Prostate gland (tissue), 2 donors: ENCODE results near the gene CPNE4. TPM values are rescaled to one million over a fixed set of nuclear protein-coding genes. Genes with fewer than 3 reads are reported as not detected.
A peak's percentile ranks its signal among the peaks of the same experiment; 100 is the strongest.

Experiments
- DNase-seq: peaks from one replicate; pipeline ENCODE4 v3.0.0-alpha.2; 2019; ENCODE audit warnings: low spot score
- H3K27ac ChIP-seq, 2 donors: fragments of 200-600 bp; sonication (generic); 2 replicates each; pipeline ENCODE4 v1.5.1; 2017 to 2019
- H3K27me3 ChIP-seq: fragments of 200-600 bp; sonication (generic); replicated peaks from 2 replicates; pipeline ENCODE4 v1.5.1; 2019; ENCODE audit not compliant: insufficient read depth
- H3K36me3 ChIP-seq, 2 donors: fragments of 200-600 bp; sonication (generic); 1 replicate in 1 of 2; 2 replicates in 1 of 2; pipeline versions ENCODE4 v1.5.1 to v1.8.1; 2017 to 2019
- H3K4me1 ChIP-seq: fragments of 200-600 bp; sonication (generic); replicated peaks from 2 replicates; pipeline ENCODE4 v1.5.1; 2019
- H3K4me3 ChIP-seq, 2 donors: fragments of 200-600 bp; sonication (generic); 2 replicates each; pipeline ENCODE4 v1.5.1; 2017 to 2019
- H3K9me3 ChIP-seq: fragments of 200-600 bp; sonication (generic); 2 replicates; pipeline ENCODE4 v1.5.1; 2017
- POLR2A ChIP-seq: fragments of 450-650 bp; IDR thresholded peaks from one replicate; pipeline ENCODE4 v1.6.1; 2016; ENCODE audit warnings: antibody characterized with exemption, mild to moderate bottlenecking
- POLR2AphosphoS5 ChIP-seq: sonication (generic); formaldehyde crosslinking; IDR thresholded peaks from one replicate; pipeline ENCODE4 v1.6.1; 2017; ENCODE audit warnings: antibody characterized with exemption
- WGBS: methylation state at CpG from one replicate; pipeline ENCODE4 v1.1.5; 2018; 5-methylcytosine and 5-hydroxymethylcytosine counted together
- intact Hi-C: fragments of 100-400 bp; cut with DNase I; formaldehyde crosslinking; loops from one replicate; pipeline ENCODE4 v1.14.2; 2022
- total RNA-seq, 2 donors: library from RNA; depleted of rRNA; stranded (reverse); fragments of >200 nt; gene quantifications; one replicate each; pipeline ENCODE4 v1.1.0, GENCODE V29; 2016
- TF ChIP-seq, protein P1 (sequence below), 4 experiments: fragments of 200-600 bp in 2 of 4; fragments of 450-650 bp in 2 of 4; sonication (generic) in 2 of 4; IDR thresholded peaks; 1 replicate in 3 of 4; 2 replicates in 1 of 4; pipeline ENCODE4 v1.5.1; 2016 to 2019; ENCODE audit warnings: antibody characterized with exemption in 4 of 4, mild to moderate bottlenecking in 2 of 4, moderate library complexity in 2 of 4

CPNE4 gene
- total RNA-seq, 2 donors from 2014 or later = 39.9 to 68.2 TPM

DNA sequence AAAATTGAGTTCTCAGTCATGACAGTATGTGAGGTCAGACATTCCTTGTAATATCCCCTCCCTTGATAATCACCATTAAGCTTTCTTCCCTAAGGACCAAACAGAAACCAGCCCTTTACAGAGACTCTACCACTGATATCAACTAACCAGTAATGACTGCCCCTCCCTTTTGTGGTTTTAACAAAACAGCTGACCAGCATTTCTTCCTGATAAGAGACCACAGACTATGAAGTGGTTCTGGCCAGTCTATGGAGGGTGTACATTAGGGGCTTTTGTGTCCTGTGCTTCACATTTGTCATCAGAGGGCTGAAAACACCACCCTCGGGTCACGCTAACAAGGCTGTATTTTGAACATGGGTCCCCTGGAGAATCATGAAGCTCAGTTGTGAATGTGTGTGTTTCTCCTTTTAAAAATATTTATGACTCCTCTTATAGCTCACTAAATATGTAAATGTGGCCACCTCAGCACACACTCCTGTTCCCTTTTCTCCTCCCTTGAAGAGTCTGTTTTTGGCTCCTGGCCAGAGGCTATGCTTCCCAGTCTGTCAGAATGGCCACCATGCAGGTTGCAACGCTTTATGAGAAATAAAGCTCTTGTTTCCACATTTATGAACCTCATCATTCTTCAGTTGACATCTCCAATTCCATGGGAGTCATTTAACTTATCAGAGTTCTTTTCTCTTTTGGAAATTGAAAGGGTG lies 239.3 kb downstream of the CPNE4 start:
- Histone ChIP-seq H3K4me3 (no peak overlapping the region), H3K9me3 (no peaks in the 10 kb centered on the region), H3K27me3 (no peaks in the 10 kb centered on the region), H3K4me1 (no peaks in the 10 kb centered on the region), H3K36me3 (no peaks in the 10 kb centered on the region), H3K27ac (no peak overlapping the region)
- no peak for DNase-seq
- WGBS = 81% methylated on average over 3 of the region's 3 CpGs
- TF ChIP-seq POLR2AphosphoS5 (no peak), POLR2A (no peak)
- TF ChIP-seq, protein P1, sequence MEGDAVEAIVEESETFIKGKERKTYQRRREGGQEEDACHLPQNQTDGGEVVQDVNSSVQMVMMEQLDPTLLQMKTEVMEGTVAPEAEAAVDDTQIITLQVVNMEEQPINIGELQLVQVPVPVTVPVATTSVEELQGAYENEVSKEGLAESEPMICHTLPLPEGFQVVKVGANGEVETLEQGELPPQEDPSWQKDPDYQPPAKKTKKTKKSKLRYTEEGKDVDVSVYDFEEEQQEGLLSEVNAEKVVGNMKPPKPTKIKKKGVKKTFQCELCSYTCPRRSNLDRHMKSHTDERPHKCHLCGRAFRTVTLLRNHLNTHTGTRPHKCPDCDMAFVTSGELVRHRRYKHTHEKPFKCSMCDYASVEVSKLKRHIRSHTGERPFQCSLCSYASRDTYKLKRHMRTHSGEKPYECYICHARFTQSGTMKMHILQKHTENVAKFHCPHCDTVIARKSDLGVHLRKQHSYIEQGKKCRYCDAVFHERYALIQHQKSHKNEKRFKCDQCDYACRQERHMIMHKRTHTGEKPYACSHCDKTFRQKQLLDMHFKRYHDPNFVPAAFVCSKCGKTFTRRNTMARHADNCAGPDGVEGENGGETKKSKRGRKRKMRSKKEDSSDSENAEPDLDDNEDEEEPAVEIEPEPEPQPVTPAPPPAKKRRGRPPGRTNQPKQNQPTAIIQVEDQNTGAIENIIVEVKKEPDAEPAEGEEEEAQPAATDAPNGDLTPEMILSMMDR (IDR thresholded peaks at IDR 0.05) = no peak
- intact Hi-C loops = loop anchor here (2.0 to 10.0 kb wide), 2 partner anchors 233 to 379 kb away; no protein-coding TSS in a partner anchor

DNA sequence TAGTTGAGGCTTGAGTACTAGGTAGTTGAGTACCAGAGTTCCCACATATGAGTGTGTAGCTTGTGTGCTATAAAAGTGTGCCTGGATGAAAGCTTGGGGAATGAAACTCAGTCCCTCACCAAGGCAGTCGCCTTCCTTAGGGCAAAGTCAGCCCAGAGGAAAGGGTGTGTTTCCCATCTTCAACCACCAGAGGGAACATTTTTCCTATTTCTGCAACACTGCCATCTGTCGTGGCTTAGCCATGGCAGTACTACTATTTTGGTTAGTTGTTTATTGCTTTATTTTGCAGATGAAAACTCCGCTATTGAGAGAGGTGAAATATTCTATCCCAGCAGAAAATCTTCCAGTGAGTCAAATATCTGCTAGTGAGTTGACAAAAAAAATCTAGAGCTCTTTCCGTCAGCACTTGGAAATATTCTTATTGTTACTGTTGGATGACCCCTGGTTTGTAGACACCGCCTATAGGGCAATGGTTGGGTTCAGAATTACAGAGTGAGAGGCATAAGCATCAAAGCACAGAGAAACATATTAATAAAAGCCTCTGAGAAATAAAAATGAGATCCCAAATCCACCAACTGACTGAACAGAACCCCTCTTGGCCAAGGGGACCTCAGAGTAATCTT lies 239.9 kb downstream of the CPNE4 start:
- WGBS = 38% methylated on average over 5 of the region's 5 CpGs
- no peaks in the 10 kb centered on the region for H3K9me3 ChIP-seq
- H3K27me3 ChIP-seq = no peaks in the 10 kb centered on the region
- no peak overlapping the region for H3K27ac ChIP-seq
- peak; percentile 16 for DNase-seq
- H3K4me1 ChIP-seq = no peaks in the 10 kb centered on the region
- TF ChIP-seq POLR2A = no peak
- TF ChIP-seq, protein P1 (IDR thresholded peaks at IDR 0.05) = peak; percentile 54 to 76 (median 70)
- H3K4me3 ChIP-seq = no peak overlapping the region
- intact Hi-C loops = loop anchor here (2.0 to 10.0 kb wide), 2 partner anchors 234 to 380 kb away; no protein-coding TSS in a partner anchor
- no peaks in the 10 kb centered on the region for H3K36me3 ChIP-seq

DNA sequence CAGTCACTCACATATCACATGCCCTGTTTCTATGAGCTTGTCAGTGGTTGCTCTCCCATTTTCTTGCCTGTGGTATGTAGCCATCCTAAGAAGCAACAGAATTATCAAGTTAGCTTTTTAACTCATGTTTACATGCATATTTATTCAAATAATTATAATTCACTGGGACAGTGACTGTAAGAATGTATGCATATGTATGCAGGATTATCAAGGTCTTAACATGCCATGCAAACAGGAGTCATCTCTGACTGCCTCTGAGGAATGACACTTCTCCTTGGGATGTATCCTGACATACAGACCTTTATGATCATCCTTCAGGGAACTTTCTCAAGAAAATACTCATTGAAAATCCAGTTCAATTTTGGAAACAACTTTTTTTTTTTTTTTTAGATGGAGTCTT lies 240.9 kb downstream of the CPNE4 start:
- intact Hi-C loops = loop anchor here (2.0 to 10.0 kb wide), 2 partner anchors 235 to 381 kb away; no protein-coding TSS in a partner anchor
- Histone ChIP-seq H3K4me1 (no peaks in the 10 kb centered on the region), H3K9me3 (no peaks in the 10 kb centered on the region), H3K27ac (no peak overlapping the region), H3K27me3 (no peaks in the 10 kb centered on the region), H3K36me3 (no peaks in the 10 kb centered on the region), H3K4me3 (no peak overlapping the region)
- TF ChIP-seq POLR2A (no peak), POLR2AphosphoS5 (no peak)
- TF ChIP-seq, protein P1 (IDR thresholded peaks at IDR 0.05) = no peak
- DNase-seq = no peak

DNA sequence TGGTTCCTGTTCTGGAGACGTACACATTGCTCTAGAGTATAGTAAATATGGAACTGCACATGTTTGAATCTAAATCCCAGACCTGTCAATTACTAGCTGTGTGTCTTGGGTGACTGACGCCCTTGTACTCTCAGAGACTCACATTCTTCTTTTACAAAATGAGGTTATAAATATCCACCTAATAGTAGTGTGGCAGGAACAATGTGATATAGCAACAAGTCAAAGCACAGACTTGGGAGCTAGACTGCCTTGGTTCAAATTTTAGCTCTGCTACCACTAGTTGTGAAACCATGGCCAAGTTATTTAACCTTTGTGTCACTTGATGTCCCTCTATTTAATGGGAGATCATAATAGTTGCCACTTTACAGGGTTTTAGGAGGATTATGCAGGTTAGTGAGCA lies 245.6 kb downstream of the CPNE4 start:
- H3K36me3 ChIP-seq = no peaks in the 10 kb centered on the region
- no peaks in the 10 kb centered on the region for H3K27me3 ChIP-seq
- no peak overlapping the region for H3K27ac ChIP-seq
- no peak overlapping the region for H3K4me3 ChIP-seq
- intact Hi-C loops = no loop called here
- TF ChIP-seq, protein P1 (IDR thresholded peaks at IDR 0.05) = no peak
- TF ChIP-seq POLR2AphosphoS5 (no peak), POLR2A (no peak)
- no peaks in the 10 kb centered on the region for H3K9me3 ChIP-seq
- 74% methylated on average over 2 of the region's 2 CpGs for WGBS
- no peaks in the 10 kb centered on the region for H3K4me1 ChIP-seq
- no peak for DNase-seq

DNA sequence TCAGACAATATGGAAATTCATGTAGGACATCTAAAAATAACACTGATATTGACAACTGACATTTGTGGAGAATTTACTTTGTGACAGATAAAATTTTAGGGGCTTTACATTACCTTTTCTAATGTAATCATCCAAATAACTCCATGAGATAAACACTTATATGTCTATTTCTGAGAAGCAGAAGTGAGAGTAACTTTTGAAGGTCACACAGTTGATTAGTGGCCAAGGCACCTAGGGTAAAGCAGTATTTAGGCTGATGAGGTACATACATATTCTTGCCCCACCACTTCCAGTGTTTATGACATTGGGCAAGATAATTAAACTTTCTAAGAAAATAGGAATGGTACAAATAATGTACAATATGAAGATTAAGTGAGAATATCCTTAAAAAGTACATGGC lies 248.4 kb downstream of the CPNE4 start:
- no peaks in the 10 kb centered on the region for H3K9me3 ChIP-seq
- H3K36me3 ChIP-seq = no peaks in the 10 kb centered on the region
- H3K4me3 ChIP-seq = no peak overlapping the region
- H3K27me3 ChIP-seq = no peaks in the 10 kb centered on the region
- DNase-seq = no peak
- intact Hi-C loops = no loop called here
- TF ChIP-seq POLR2AphosphoS5 = no peak
- TF ChIP-seq POLR2A = no peak
- TF ChIP-seq, protein P1 (IDR thresholded peaks at IDR 0.05) = no peak
- H3K27ac ChIP-seq = no peak overlapping the region
- H3K4me1 ChIP-seq = no peaks in the 10 kb centered on the region
